Measurements from ENCODE around the gene GPR37. TPM values are rescaled to one million over a fixed set of nuclear protein-coding genes. Genes with fewer than 3 reads are reported as not detected.

The GPR37 gene
- total RNA-seq, 1 donor: under 0.01 TPM

DNA sequence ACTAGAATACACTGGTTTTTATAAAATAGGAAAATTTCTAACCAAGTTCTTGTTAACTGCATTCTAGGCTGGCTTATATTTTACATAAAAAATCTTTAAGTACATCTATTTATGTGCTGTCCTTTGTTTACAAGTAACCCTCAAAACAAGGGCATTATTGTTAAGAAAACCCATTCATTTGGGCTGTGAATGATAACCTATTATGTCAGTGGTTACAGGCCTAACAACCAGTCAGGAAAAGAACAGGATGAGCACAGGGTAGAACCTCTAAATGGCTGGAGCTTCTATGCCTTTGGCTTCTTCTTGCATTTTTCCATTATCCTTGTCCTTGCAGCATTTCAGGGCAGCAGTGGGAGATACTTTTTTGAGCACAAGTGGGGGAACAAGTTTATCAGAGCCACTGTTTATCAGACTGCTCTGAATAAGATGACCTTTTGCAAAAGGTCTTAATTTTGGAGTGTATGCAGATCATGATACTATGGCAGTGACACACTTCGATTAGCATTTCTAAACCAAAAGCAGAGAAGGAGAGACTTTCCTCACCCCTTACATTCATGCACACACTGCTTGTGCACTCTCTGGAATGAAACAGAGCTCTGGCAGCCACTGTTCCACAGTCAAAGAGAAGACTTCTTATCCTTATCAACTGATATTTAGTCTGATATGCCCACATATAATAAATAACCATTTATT, 10.9 kb downstream of the GPR37 start:
- no peaks in the 10 kb centered on the region for H3K79me2 ChIP-seq (ENCODE audit: insufficient read depth, low read length)
- no peaks in the 10 kb centered on the region for H4K20me1 ChIP-seq (ENCODE audit: insufficient read depth, low read length)
- no peak overlapping the region for H3K4me3 ChIP-seq (ENCODE audit: insufficient read depth, low read length)
- no peak overlapping the region for H3K27ac ChIP-seq (ENCODE audit: low read depth, low read length)
- no peaks in the 10 kb centered on the region for H3K36me3 ChIP-seq (ENCODE audit: insufficient read depth, low read length)
- no peaks in the 10 kb centered on the region for H3K9me3 ChIP-seq (ENCODE audit: low read depth, low read length)
- H2AFZ ChIP-seq (ENCODE audit: low read length): no peak overlapping the region
- no peaks in the 10 kb centered on the region for H3K27me3 ChIP-seq (ENCODE audit: insufficient read depth, low read length)
- no peaks in the 10 kb centered on the region for H3K4me1 ChIP-seq (ENCODE audit: insufficient read depth, low read length)
- no peak for DNase-seq (ENCODE audit: insufficient read length, low spot score, missing footprints)
- H3K4me2 ChIP-seq (ENCODE audit: insufficient read depth, low read length): no peak overlapping the region
- no peak for TF ChIP-seq CTCF (IDR thresholded peaks at IDR 0.05; ENCODE audit: extremely low read depth, low read depth, low read length)

DNA sequence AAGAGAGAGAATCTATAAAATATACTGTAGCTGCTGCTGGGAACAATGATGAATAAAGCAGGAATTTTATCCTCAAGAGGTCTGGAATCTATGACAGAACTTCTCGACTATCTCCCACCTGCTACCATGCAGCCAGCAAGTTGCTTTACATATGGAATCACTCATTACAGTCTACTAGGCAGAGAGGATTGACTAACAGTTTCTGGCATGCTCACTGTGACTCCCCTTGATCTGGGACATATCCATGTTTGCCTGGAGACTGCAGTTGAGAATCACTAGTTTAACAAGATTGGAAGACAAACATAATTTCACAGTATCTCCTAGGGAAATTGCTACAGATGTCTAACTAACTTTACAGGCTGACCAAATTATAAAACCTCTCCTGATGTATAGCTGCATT, 13.3 kb downstream of the GPR37 start:
- H3K4me1 ChIP-seq (ENCODE audit: insufficient read depth, low read length): no peaks in the 10 kb centered on the region
- H3K79me2 ChIP-seq (ENCODE audit: insufficient read depth, low read length): no peaks in the 10 kb centered on the region
- H3K36me3 ChIP-seq (ENCODE audit: insufficient read depth, low read length): no peaks in the 10 kb centered on the region
- TF ChIP-seq CTCF (IDR thresholded peaks at IDR 0.05; ENCODE audit: extremely low read depth, low read depth, low read length): no peak
- H3K9me3 ChIP-seq (ENCODE audit: low read depth, low read length): no peaks in the 10 kb centered on the region
- H3K27me3 ChIP-seq (ENCODE audit: insufficient read depth, low read length): no peaks in the 10 kb centered on the region
- no peak overlapping the region for H3K4me3 ChIP-seq (ENCODE audit: insufficient read depth, low read length)
- H4K20me1 ChIP-seq (ENCODE audit: insufficient read depth, low read length): no peaks in the 10 kb centered on the region
- no peak overlapping the region for H3K27ac ChIP-seq (ENCODE audit: low read depth, low read length)
- H3K4me2 ChIP-seq (ENCODE audit: insufficient read depth, low read length): no peak overlapping the region
- no peak overlapping the region for H2AFZ ChIP-seq (ENCODE audit: low read length)
- no peak for DNase-seq (ENCODE audit: insufficient read length, low spot score, missing footprints)

GRCh38 chr7:124751027-124751426, 14.6 kb downstream of the GPR37 start:
- H3K36me3 ChIP-seq (ENCODE audit: insufficient read depth, low read length): no peaks in the 10 kb centered on the region
- no peak for DNase-seq (ENCODE audit: insufficient read length, low spot score, missing footprints)
- no peak overlapping the region for H3K4me2 ChIP-seq (ENCODE audit: insufficient read depth, low read length)
- H3K27ac ChIP-seq (ENCODE audit: low read depth, low read length): no peak overlapping the region
- no peaks in the 10 kb centered on the region for H4K20me1 ChIP-seq (ENCODE audit: insufficient read depth, low read length)
- no peaks in the 10 kb centered on the region for H3K27me3 ChIP-seq (ENCODE audit: insufficient read depth, low read length)
- H2AFZ ChIP-seq (ENCODE audit: low read length): no peak overlapping the region
- no peaks in the 10 kb centered on the region for H3K4me1 ChIP-seq (ENCODE audit: insufficient read depth, low read length)
- TF ChIP-seq CTCF (IDR thresholded peaks at IDR 0.05; ENCODE audit: extremely low read depth, low read depth, low read length): no peak
- no peaks in the 10 kb centered on the region for H3K9me3 ChIP-seq (ENCODE audit: low read depth, low read length)
- H3K4me3 ChIP-seq (ENCODE audit: insufficient read depth, low read length): no peak overlapping the region
- H3K79me2 ChIP-seq (ENCODE audit: insufficient read depth, low read length): no peaks in the 10 kb centered on the region

- no peaks in the 10 kb centered on the region for H3K79me2 ChIP-seq (ENCODE audit: insufficient read depth, low read length)
- no peaks in the 10 kb centered on the region for H4K20me1 ChIP-seq (ENCODE audit: insufficient read depth, low read length)
- no peak overlapping the region for H3K4me3 ChIP-seq (ENCODE audit: insufficient read depth, low read length)
- H3K9me3 ChIP-seq (ENCODE audit: low read depth, low read length): no peaks in the 10 kb centered on the region
- no peaks in the 10 kb centered on the region for H3K36me3 ChIP-seq (ENCODE audit: insufficient read depth, low read length)
- no peak for TF ChIP-seq CTCF (IDR thresholded peaks at IDR 0.05; ENCODE audit: extremely low read depth, low read depth, low read length)
- no peak for DNase-seq (ENCODE audit: insufficient read length, low spot score, missing footprints)
- H3K27ac ChIP-seq (ENCODE audit: low read depth, low read length): no peak overlapping the region
- no peaks in the 10 kb centered on the region for H3K27me3 ChIP-seq (ENCODE audit: insufficient read depth, low read length)
- H3K4me1 ChIP-seq (ENCODE audit: insufficient read depth, low read length): no peaks in the 10 kb centered on the region
- no peak overlapping the region for H2AFZ ChIP-seq (ENCODE audit: low read length)
- no peak overlapping the region for H3K4me2 ChIP-seq (ENCODE audit: insufficient read depth, low read length)
These were observed 18.5 kb downstream of the GPR37 start for GRCh38 chr7:124747072-124747471.
